PFSK-1 (cell line): ENCODE results near the gene FLNA.

Experiments
- POLR2AphosphoS5 ChIP-seq: IDR thresholded peaks from 2 replicates; pipeline ENCODE4 v1.6.1; 2012; ENCODE audit warnings: low read depth, mild to moderate bottlenecking, control low read depth, low read length, moderate library complexity
- TF ChIP-seq, protein P1 (sequence below), 2 experiments: IDR thresholded peaks; 2 replicates each; pipeline versions ENCODE4 v1.6.1 to v1.8.0; 2011 to 2012; ENCODE audit warnings: low read depth in 2 of 2, low read length in 2 of 2, control low read depth in 1 of 2, inconsistent platforms in 1 of 2, mild to moderate bottlenecking in 1 of 2, moderate library complexity in 1 of 2; ENCODE audit not compliant: insufficient read depth in 1 of 2

DNA sequence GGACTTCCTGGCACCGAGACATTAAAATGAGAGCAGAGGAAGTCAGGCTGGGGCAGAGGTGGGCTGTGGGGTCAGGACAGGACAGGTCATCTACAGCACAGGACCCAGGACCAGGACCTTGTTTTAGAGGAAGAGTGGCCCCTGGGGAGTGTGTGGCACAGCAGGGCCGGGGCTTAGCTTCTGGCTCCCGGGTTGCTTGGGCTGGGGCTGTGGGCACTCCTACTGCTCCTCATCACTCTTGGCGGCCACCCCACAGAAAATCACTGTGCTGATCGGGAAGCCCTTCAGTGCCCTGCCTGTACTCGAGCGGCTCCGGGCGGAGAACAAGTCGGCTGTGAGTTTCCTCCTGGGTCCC, 45.9 kb upstream of the FLNA start:
- TF ChIP-seq, protein P1, sequence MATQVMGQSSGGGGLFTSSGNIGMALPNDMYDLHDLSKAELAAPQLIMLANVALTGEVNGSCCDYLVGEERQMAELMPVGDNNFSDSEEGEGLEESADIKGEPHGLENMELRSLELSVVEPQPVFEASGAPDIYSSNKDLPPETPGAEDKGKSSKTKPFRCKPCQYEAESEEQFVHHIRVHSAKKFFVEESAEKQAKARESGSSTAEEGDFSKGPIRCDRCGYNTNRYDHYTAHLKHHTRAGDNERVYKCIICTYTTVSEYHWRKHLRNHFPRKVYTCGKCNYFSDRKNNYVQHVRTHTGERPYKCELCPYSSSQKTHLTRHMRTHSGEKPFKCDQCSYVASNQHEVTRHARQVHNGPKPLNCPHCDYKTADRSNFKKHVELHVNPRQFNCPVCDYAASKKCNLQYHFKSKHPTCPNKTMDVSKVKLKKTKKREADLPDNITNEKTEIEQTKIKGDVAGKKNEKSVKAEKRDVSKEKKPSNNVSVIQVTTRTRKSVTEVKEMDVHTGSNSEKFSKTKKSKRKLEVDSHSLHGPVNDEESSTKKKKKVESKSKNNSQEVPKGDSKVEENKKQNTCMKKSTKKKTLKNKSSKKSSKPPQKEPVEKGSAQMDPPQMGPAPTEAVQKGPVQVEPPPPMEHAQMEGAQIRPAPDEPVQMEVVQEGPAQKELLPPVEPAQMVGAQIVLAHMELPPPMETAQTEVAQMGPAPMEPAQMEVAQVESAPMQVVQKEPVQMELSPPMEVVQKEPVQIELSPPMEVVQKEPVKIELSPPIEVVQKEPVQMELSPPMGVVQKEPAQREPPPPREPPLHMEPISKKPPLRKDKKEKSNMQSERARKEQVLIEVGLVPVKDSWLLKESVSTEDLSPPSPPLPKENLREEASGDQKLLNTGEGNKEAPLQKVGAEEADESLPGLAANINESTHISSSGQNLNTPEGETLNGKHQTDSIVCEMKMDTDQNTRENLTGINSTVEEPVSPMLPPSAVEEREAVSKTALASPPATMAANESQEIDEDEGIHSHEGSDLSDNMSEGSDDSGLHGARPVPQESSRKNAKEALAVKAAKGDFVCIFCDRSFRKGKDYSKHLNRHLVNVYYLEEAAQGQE (IDR thresholded peaks at IDR 0.05; ENCODE audit: insufficient read depth in 1 of 2, low read depth in 2 of 2, low read length in 2 of 2): no peak
- no peak for TF ChIP-seq POLR2AphosphoS5
